GM18907 (cell line): Measurements from ENCODE around the gene LTBP1.

Source experiments
- ATAC-seq: cut with Tn5 transposase; IDR thresholded peaks from one replicate; pipeline ENCODE4 v1.9.1; 2021; ENCODE audit warnings: mild to moderate bottlenecking, moderate library complexity; ENCODE audit not compliant: unreplicated experiment

LTBP1 gene

GRCh38 chr2:33072614-33073013 is 125.9 kb downstream of the LTBP1 start:
- no peak for ATAC-seq

GRCh38 chr2:33073018-33073417 is 126.3 kb downstream of the LTBP1 start:
- no peak for ATAC-seq

GRCh38 chr2:33074197-33074596 is 127.4 kb downstream of the LTBP1 start:
- no peak for ATAC-seq

DNA sequence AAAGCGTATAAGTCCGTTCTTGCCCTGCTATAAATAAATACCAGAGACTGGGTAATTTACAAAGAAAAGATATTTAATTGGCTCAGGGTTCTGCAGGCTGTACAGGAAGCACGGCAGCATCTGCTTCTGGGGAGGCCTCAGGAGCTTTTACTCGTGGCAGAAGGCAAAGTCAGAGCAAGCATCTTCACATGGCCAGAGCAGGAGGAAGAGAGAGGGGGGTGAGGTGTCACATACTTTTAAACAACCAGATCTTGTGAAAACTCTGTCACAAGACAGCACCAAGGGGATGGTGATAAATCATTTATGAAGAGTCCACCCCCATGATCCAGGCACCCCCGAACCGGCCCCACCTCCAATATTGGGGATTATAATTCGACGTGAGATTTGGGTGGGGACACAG is 130.6 kb downstream of the LTBP1 start:
- no peak for ATAC-seq

DNA sequence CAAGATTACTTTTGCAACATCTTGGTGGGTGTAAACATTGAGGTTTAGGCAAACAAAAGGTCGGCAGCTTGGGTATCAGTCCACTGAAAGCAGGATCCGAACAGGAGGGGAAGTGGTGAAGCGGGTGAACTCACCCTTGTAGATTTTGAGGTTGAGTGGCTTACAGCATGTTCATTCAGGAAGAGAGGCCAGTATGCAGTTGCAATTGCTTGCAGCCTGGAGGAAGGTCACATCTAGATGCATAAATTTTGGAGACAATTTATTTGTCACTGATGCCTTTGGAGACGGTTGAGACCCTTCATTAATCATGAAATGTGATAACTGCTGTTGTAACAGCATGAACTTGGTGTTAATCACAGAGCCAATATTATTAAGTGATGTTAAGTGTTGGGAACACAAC is 131.1 kb downstream of the LTBP1 start:
- ATAC-seq: peak; percentile 54

GRCh38 chr2:33081691-33082090 is 134.9 kb downstream of the LTBP1 start:
- ATAC-seq: no peak

DNA sequence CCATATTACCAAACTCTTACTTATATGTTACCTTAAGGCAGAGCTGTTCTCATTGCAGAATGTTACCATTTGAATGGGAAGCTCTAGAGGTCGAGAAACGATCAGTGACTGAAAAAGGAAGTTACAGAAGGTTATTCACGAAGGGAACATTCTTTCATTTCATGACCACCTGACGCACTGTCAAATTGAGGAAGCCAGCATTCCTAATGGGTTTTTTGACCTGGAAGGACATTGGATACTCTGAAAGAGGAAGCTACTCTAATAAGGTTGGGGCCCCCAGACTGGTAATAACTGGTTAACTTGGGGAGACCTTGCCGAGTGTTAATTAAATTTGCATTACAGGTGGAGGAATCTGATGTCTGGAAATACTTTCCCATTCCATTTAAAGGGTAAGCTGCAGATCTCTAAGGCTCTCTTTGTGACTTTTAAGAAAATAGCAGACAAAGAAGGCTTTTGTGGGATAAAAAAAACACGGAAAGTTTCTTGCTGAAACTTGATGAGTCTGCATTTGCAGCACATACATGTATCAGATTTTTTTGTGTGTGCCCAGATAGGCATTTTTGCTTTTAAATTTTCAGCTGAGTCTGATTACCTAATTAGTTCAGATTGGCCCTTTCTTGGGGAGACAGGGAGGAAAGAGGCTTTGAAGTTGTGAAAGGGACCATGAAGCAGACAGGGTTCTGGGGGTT is 137.1 kb downstream of the LTBP1 start:
- ATAC-seq: no peak

- no peak for ATAC-seq
Observed at GRCh38 chr2:33084433-33084832, 137.7 kb downstream of the LTBP1 start.

DNA sequence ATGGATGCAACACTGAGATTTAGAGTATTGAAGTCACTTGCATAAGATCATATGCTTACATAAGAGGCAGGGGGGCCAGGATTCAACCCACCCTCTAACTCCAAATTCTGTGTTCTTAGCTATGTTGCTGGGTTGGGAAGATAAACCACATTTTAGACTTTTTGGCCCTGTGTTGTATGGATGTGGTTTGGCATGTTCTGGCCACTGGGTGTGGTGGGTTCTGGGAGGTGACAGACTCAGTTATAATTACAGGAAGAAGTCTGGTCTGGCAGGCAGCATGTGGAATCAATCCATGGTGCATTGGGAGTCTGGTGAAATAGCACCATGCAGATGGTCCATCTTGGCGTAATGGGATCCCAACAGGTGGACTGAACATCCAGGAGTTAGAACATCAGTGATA is 138.9 kb downstream of the LTBP1 start:
- no peak for ATAC-seq

- no peak for ATAC-seq
Observed at GRCh38 chr2:33086400-33087015, 139.8 kb downstream of the LTBP1 start.

- ATAC-seq: no peak
Observed at GRCh38 chr2:33090553-33091134, 143.9 kb downstream of the LTBP1 start.

DNA sequence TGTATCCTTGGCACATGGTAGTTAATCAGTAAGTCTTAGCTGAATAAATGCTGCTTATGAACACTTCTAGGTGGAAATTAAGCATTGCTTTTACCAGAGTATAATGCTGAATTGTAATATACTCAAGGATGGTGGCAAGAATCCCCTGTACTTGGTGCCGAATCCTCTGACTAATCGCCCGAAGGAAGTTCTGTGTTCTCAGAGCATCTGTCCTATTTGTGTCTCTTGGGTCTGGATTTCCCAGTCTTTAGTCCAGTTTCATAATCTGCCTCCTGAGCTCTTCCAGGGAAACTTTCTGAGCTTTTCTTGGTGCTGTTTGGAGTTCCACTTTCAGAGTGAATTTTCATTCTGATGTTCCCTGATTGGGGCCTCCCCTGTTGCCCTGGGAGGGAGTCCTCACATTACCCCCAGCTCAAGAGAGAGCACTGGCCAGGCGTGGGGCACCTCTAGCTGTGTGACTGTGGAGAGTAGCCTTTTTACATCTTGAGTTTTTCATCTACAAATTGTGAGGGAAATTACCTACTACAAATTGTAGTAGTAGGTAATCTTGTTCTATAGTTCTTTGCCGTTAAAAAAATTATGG is 144.9 kb downstream of the LTBP1 start:
- ATAC-seq: no peak

GRCh38 chr2:33093283-33093993 is 146.7 kb downstream of the LTBP1 start:
- no peak for ATAC-seq

GRCh38 chr2:33094303-33094702 is 147.6 kb downstream of the LTBP1 start:
- no peak for ATAC-seq

DNA sequence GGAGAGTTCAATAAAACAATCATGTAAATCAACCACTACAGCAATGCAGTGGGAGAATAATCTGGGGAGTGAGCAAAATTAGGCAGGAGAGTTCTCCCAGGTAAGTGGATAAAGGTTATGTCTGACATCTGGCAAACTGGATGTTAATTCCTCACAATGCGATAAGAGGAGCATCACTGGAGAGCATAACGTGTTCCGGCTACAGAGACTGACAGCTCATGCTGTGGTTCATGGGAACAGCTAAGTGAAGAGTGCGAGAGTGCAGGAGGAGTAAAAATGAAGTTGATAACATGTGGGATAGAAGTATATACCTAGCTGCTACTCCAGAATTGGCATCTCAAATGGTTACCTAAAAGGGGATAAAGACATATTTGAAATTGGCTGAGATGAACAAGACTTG is 153.2 kb downstream of the LTBP1 start:
- no peak for ATAC-seq

GRCh38 chr2:33100921-33101320 is 154.2 kb downstream of the LTBP1 start:
- ATAC-seq: no peak

GRCh38 chr2:33104052-33104623 is 157.4 kb downstream of the LTBP1 start:
- no peak for ATAC-seq

DNA sequence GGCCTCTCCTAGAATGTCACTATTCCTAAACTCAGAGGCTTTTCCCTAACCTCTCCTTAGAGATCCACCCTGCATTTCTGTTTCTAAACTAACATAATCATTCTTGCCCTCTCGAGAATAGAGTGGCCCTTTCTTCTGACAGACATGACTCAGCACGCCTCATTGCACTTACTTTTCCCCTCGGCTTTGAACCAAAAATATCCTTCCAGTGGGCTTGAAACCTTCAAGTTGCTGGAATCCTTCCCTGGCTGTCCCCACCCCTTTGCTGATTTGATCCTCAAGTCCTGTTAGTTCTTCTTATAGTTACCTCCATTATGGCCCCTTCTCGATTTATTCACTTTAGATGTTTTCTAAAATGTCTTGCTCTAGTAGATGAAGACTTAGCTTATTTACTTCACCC is 158.0 kb downstream of the LTBP1 start:
- ATAC-seq: no peak

- no peak for ATAC-seq
Observed at GRCh38 chr2:33106115-33106514, 159.4 kb downstream of the LTBP1 start.

DNA sequence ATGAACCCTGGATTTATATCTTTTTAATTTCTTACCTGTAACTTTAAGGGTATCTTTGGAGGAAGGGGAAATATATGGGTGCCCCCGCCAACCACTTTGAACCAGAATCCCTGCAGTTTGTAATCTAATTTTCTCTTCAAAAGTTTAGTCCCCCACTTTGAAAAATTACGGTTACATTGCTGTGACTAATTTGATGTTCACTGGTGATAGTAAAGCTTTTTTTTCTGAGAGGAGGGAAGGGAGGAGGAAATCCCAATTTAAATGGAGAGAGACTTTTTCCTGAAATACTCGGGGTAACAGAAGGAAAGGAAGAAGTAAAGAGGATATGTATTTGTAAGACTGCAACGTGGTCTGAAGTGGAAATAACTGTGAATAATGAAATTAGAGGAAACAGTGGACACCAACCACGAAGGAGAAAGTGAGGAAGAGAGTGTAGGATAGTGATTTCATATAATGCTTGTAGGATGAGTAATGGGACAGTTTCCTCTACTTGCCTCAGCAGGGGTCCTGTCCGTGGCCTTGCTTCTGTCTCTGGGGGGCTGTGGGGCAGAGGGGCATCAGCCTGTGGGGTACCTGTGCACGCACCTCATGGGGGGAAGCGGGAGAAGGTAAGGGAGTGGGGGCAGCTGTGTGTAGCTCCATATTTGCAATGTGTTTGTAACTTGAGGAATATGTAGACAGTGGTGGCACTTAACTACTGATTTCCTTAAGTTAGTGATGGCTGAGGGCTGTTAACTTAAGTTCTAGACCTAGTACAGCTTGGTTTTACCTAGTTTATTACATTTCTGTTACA is 161.1 kb downstream of the LTBP1 start:
- no peak for ATAC-seq
